Neural cell (in vitro differentiated cells): ENCODE measurements around the gene STX18.

Experiments
- EZH2 ChIP-seq: fragments of 200-600, 300-800 bp; shearing (Covaris generic), sonication (generic); IDR thresholded peaks from 2 replicates; pipeline ENCODE4 v1.6.1; 2014; ENCODE audit warnings: antibody characterized with exemption, low read length, borderline replicate concordance, mild to moderate bottlenecking; ENCODE audit not compliant: insufficient read depth, poor library complexity, severe bottlenecking
- POLR2AphosphoS5 ChIP-seq: IDR thresholded peaks from 2 replicates; pipeline ENCODE4 v1.6.1; 2012
- RAD21 ChIP-seq: fragments of 450-650 bp; conservative IDR thresholded peaks from 2 replicates; pipeline ENCODE4 v1.6.1; 2014; ENCODE audit warnings: antibody characterized with exemption, mild to moderate bottlenecking, moderate library complexity
- TF ChIP-seq, protein P1 (sequence below): fragments of 450-650 bp; IDR thresholded peaks from 2 replicates; pipeline ENCODE4 v1.5.1; 2014; ENCODE audit warnings: antibody characterized with exemption, mild to moderate bottlenecking, moderate library complexity; ENCODE audit not compliant: poor library complexity, severe bottlenecking
- TF ChIP-seq, protein P2 (sequence below): IDR thresholded peaks from 2 replicates; pipeline ENCODE4 v1.6.1; 2012; ENCODE audit warnings: borderline replicate concordance

DNA sequence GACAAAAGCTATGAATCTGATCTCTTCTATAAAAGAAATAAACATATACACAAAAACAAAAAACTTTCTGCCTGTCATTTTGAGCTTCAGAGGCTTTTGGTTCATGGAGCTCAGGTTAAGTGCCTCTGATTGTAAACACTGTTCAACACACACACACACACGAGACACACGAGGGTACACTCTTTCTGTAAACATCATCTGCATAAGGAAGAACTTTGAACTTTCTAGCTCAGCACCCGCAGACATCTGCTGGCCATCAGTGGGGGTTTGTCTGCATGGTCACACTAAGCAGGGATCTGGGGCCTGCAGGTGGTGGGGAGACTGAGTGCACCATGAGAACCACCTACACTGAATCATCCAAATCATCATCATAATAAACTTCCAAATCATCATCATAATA lies 54.9 kb downstream of the STX18 start:
- TF ChIP-seq, protein P1, sequence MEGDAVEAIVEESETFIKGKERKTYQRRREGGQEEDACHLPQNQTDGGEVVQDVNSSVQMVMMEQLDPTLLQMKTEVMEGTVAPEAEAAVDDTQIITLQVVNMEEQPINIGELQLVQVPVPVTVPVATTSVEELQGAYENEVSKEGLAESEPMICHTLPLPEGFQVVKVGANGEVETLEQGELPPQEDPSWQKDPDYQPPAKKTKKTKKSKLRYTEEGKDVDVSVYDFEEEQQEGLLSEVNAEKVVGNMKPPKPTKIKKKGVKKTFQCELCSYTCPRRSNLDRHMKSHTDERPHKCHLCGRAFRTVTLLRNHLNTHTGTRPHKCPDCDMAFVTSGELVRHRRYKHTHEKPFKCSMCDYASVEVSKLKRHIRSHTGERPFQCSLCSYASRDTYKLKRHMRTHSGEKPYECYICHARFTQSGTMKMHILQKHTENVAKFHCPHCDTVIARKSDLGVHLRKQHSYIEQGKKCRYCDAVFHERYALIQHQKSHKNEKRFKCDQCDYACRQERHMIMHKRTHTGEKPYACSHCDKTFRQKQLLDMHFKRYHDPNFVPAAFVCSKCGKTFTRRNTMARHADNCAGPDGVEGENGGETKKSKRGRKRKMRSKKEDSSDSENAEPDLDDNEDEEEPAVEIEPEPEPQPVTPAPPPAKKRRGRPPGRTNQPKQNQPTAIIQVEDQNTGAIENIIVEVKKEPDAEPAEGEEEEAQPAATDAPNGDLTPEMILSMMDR: no peak
- TF ChIP-seq POLR2AphosphoS5 (no peak), RAD21 (no peak), EZH2 (no peak)
- TF ChIP-seq, protein P2, sequence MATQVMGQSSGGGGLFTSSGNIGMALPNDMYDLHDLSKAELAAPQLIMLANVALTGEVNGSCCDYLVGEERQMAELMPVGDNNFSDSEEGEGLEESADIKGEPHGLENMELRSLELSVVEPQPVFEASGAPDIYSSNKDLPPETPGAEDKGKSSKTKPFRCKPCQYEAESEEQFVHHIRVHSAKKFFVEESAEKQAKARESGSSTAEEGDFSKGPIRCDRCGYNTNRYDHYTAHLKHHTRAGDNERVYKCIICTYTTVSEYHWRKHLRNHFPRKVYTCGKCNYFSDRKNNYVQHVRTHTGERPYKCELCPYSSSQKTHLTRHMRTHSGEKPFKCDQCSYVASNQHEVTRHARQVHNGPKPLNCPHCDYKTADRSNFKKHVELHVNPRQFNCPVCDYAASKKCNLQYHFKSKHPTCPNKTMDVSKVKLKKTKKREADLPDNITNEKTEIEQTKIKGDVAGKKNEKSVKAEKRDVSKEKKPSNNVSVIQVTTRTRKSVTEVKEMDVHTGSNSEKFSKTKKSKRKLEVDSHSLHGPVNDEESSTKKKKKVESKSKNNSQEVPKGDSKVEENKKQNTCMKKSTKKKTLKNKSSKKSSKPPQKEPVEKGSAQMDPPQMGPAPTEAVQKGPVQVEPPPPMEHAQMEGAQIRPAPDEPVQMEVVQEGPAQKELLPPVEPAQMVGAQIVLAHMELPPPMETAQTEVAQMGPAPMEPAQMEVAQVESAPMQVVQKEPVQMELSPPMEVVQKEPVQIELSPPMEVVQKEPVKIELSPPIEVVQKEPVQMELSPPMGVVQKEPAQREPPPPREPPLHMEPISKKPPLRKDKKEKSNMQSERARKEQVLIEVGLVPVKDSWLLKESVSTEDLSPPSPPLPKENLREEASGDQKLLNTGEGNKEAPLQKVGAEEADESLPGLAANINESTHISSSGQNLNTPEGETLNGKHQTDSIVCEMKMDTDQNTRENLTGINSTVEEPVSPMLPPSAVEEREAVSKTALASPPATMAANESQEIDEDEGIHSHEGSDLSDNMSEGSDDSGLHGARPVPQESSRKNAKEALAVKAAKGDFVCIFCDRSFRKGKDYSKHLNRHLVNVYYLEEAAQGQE: no peak
